OCI-LY1 (cell line): Measurements from ENCODE around the gene OR10G7.

Experiments used
- EZH2 ChIP-seq: fragments of 200-600 bp; sonication (generic), shearing (Covaris generic); IDR thresholded peaks from 2 replicates; pipeline ENCODE4 v1.8.0; 2017; ENCODE audit warnings: borderline replicate concordance, mixed run types, mild to moderate bottlenecking, antibody characterized with exemption, low read length, moderate library complexity, mixed read lengths
- TF ChIP-seq, protein P1 (sequence below): fragments of 200-600 bp; sonication (generic), shearing (Covaris generic); IDR thresholded peaks from 2 replicates; pipeline ENCODE4 v1.5.1; 2017; ENCODE audit warnings: mild to moderate bottlenecking, antibody characterized with exemption, low read length, moderate library complexity, mixed read lengths

DNA sequence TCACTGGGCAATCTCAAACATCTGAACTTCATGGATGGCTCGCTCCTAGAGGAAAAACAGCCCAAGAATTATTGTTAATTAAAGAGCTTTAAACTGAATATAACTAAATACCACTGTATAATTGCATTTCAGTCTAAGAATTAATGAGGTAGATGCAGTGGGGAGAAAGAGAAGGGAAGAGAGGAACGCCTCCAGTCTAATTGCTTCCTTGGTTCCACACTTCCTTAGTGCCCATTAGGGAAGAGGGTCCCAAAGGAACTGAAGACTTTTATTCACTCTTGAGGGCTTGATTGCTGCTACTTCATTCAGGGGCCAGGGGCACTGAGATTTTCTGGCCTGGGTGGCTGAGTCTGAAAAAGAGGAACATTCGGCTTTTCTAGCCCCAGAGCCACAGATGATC lies 11.8 kb upstream of the OR10G7 start:
- TF ChIP-seq, protein P1, sequence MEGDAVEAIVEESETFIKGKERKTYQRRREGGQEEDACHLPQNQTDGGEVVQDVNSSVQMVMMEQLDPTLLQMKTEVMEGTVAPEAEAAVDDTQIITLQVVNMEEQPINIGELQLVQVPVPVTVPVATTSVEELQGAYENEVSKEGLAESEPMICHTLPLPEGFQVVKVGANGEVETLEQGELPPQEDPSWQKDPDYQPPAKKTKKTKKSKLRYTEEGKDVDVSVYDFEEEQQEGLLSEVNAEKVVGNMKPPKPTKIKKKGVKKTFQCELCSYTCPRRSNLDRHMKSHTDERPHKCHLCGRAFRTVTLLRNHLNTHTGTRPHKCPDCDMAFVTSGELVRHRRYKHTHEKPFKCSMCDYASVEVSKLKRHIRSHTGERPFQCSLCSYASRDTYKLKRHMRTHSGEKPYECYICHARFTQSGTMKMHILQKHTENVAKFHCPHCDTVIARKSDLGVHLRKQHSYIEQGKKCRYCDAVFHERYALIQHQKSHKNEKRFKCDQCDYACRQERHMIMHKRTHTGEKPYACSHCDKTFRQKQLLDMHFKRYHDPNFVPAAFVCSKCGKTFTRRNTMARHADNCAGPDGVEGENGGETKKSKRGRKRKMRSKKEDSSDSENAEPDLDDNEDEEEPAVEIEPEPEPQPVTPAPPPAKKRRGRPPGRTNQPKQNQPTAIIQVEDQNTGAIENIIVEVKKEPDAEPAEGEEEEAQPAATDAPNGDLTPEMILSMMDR, result no peak
- TF ChIP-seq EZH2, result no peak
